Measurements from ENCODE around the gene GOLGA8Q.
"Not testable (repeated sequence)": the region's sequence is repeated elsewhere in the genome, so short reads cannot be mapped to it uniquely, and the experiment has no call there.

The GOLGA8Q gene

GRCh38 chr15:30603796-30604195 is 51.9 kb downstream of the GOLGA8Q start, which contains the start of gene GOLGA8H:
GOLGA8H (plus strand) TSS chr15:30604028; CDS start chr15:30604126, 98 bp downstream.
- not testable (repeated sequence) for H3K27ac Mint-ChIP-seq (ENCODE audit: low read depth); H3K4me3 Mint-ChIP-seq; H3K9me3 Mint-ChIP-seq; H3K36me3 Mint-ChIP-seq (ENCODE audit: insufficient read depth); ATAC-seq (replicated peaks; ENCODE audit: extremely low read depth, poor library complexity, severe bottlenecking); H3K4me1 Mint-ChIP-seq; H3K27me3 Mint-ChIP-seq; DNase-seq (ENCODE audit: low spot score in 2 of 2)
